ENCODE results near the gene TLCD1. TPM values are rescaled to one million over a fixed set of nuclear protein-coding genes. Genes with fewer than 3 reads are reported as not detected.

Gene TLCD1
- total RNA-seq, 4 donors from 2014 or later: 0.46 to 0.82 (median 0.75) TPM; not detected in 1

- DNase-seq (no peak), ATAC-seq (no peak)
- TF ChIP-seq CTCF (IDR thresholded peaks at IDR 0.05 in 4 of 5, conservative IDR thresholded peaks at IDR 0.05 in 1 of 5) (no peak), POLR2A (IDR thresholded peaks at IDR 0.05) (no peak)
- H3K27ac ChIP-seq: no peak overlapping the region
- H3K27me3 ChIP-seq: no peaks in the 10 kb centered on the region
- H3K4me3 ChIP-seq: no peak overlapping the region
- no peaks in the 10 kb centered on the region for H3K9me3 ChIP-seq
- in situ Hi-C loops (cut with MboI; ENCODE audit: low sequenced_read_pairs in 4 of 4): no loop called here
- intact Hi-C loops (cut with DNase I; ENCODE audit: low total_unique reads): no loop called here
- H3K4me1 ChIP-seq: peaks cover 0 to 3% of the 10 kb centered on the region in 2 donors
- peaks cover 0 to 32% of the 10 kb centered on the region in 2 donors for H3K36me3 ChIP-seq
Measured at GRCh38 chr17:28706471-28707338, 19.3 kb downstream of the TLCD1 start.

GRCh38 chr17:28705728-28706334, 20.2 kb downstream of the TLCD1 start:
- in situ Hi-C loops (cut with MboI; ENCODE audit: low sequenced_read_pairs in 4 of 4) (no loop called here), intact Hi-C loops (cut with DNase I; ENCODE audit: low total_unique reads) (no loop called here)
- no peaks in the 10 kb centered on the region for H3K9me3 ChIP-seq
- H3K36me3 ChIP-seq: peaks cover 0 to 41% of the 10 kb centered on the region in 2 donors
- H3K4me1 ChIP-seq: no peaks in the 10 kb centered on the region
- H3K27ac ChIP-seq: no peak overlapping the region
- H3K4me3 ChIP-seq: no peak overlapping the region
- DNase-seq (no peak), ATAC-seq (no peak)
- H3K27me3 ChIP-seq: no peaks in the 10 kb centered on the region
- TF ChIP-seq CTCF (IDR thresholded peaks at IDR 0.05 in 4 of 5, conservative IDR thresholded peaks at IDR 0.05 in 1 of 5): no peak

- no peaks in the 10 kb centered on the region for H3K9me3 ChIP-seq
- H3K4me1 ChIP-seq: no peaks in the 10 kb centered on the region
- no peak overlapping the region for H3K27ac ChIP-seq
- ATAC-seq: no peak
- intact Hi-C loops (cut with DNase I; ENCODE audit: low total_unique reads): no loop called here
- no peaks in the 10 kb centered on the region for H3K27me3 ChIP-seq
- TF ChIP-seq CTCF (IDR thresholded peaks at IDR 0.05 in 4 of 5, conservative IDR thresholded peaks at IDR 0.05 in 1 of 5) (no peak), POLR2A (IDR thresholded peaks at IDR 0.05) (no peak)
- H3K4me3 ChIP-seq: no peak overlapping the region
- in situ Hi-C loops (cut with MboI; ENCODE audit: low sequenced_read_pairs in 4 of 4): no loop called here
- DNase-seq: no peak
- H3K36me3 ChIP-seq: peaks cover 0 to 47% of the 10 kb centered on the region in 2 donors
Measured at GRCh38 chr17:28705074-28705659, 20.9 kb downstream of the TLCD1 start.

GRCh38 chr17:28704219-28704858, 21.7 kb downstream of the TLCD1 start:
- no peak for DNase-seq
- H3K36me3 ChIP-seq: peaks cover 0 to 56% of the 10 kb centered on the region in 2 donors

More at GRCh38 chr17:28704219-28704858, 21.7 kb downstream of the TLCD1 start:
- Histone ChIP-seq H3K27me3 (no peaks in the 10 kb centered on the region), H3K9me3 (no peaks in the 10 kb centered on the region), H3K4me3 (no peak overlapping the region), H3K27ac (no peak overlapping the region), H3K4me1 (no peaks in the 10 kb centered on the region)
- in situ Hi-C loops (cut with MboI; ENCODE audit: low sequenced_read_pairs in 4 of 4): no loop called here
- intact Hi-C loops (cut with DNase I; ENCODE audit: low total_unique reads): no loop called here
- no peak for TF ChIP-seq POLR2A (IDR thresholded peaks at IDR 0.05)
- no peak for TF ChIP-seq CTCF (IDR thresholded peaks at IDR 0.05 in 4 of 5, conservative IDR thresholded peaks at IDR 0.05 in 1 of 5)
- no peak for ATAC-seq

All from gastrocnemius medialis (tissue), 4 donors.